Measurements from ENCODE around the gene CDH15. TPM values are rescaled to one million over a fixed set of nuclear protein-coding genes. Genes with fewer than 3 reads are reported as not detected.

The CDH15 gene
- total and polyA plus RNA-seq, 2 experiments from 2014 or later, result 0.06 TPM; not detected in 1

GRCh38 chr16:89172528-89173173 is 1.1 kb downstream of the CDH15 start:
- in situ Hi-C loops (cut with MboI), result no loop called here
- Histone ChIP-seq H2AFZ (no peak overlapping the region), H3K9me3 (ENCODE audit: low read depth) (no peaks in the 10 kb centered on the region), H3K9ac (no peak overlapping the region), H3K4me2 (ENCODE audit: unreplicated experiment) (no peak overlapping the region), H3F3A (ENCODE audit: insufficient read depth) (no peaks in the 10 kb centered on the region), H3K79me2 (ENCODE audit: insufficient read depth) (no peaks in the 10 kb centered on the region), H3K27me3 (replicated peaks; ENCODE audit: insufficient read depth) (no peaks in the 10 kb centered on the region; the same call in 1 of the 2 replicates), H3K27ac (no peak overlapping the region), H3K4me1 (ENCODE audit: insufficient read depth) (no peaks in the 10 kb centered on the region), H3K36me3 (ENCODE audit: low read depth) (no peaks in the 10 kb centered on the region), H3K4me3 (no peak overlapping the region), H4K20me1 (ENCODE audit: insufficient read depth) (no peaks in the 10 kb centered on the region), H3K9me2 (ENCODE audit: insufficient read depth) (no peaks in the 10 kb centered on the region)
- 41 to 42% methylated on average over 13 of the region's 13 CpGs for WGBS, 2 experiments (ENCODE audit: low coverage in 1 of 2, low lambda C conversion rate in 2 of 2, missing lambda C conversion rate in 2 of 2)
- TF ChIP-seq EZH2 (IDR thresholded peaks at IDR 0.05; ENCODE audit: insufficient read depth, poor library complexity, severe bottlenecking), result no peak
- TF ChIP-seq EZH2phosphoT487 (IDR thresholded peaks at IDR 0.05; ENCODE audit: insufficient read depth, low read depth), result no peak
- no peak for DNase-seq

- no peaks in the 10 kb centered on the region; the same call in 1 of the 2 replicates for H3K27me3 ChIP-seq (replicated peaks; ENCODE audit: insufficient read depth)
- H3K4me3 ChIP-seq, result no peak overlapping the region
- no peak for TF ChIP-seq EZH2 (IDR thresholded peaks at IDR 0.05; ENCODE audit: insufficient read depth, poor library complexity, severe bottlenecking)
- TF ChIP-seq EZH2phosphoT487 (IDR thresholded peaks at IDR 0.05; ENCODE audit: insufficient read depth, low read depth), result no peak
- no peaks in the 10 kb centered on the region for H3F3A ChIP-seq (ENCODE audit: insufficient read depth)
- H3K27ac ChIP-seq, result no peak overlapping the region
- no peak overlapping the region for H3K4me2 ChIP-seq (ENCODE audit: unreplicated experiment)
- WGBS, 2 experiments (ENCODE audit: low coverage in 1 of 2, low lambda C conversion rate in 2 of 2, missing lambda C conversion rate in 2 of 2), result 51 to 60% methylated on average over 11 of the region's 11 CpGs
- H3K4me1 ChIP-seq (ENCODE audit: insufficient read depth), result no peaks in the 10 kb centered on the region
- no peak for DNase-seq
- no peaks in the 10 kb centered on the region for H3K9me2 ChIP-seq (ENCODE audit: insufficient read depth)
- H3K9ac ChIP-seq, result no peak overlapping the region
- H3K36me3 ChIP-seq (ENCODE audit: low read depth), result no peaks in the 10 kb centered on the region
- no peaks in the 10 kb centered on the region for H3K79me2 ChIP-seq (ENCODE audit: insufficient read depth)
- no peaks in the 10 kb centered on the region for H4K20me1 ChIP-seq (ENCODE audit: insufficient read depth)
- in situ Hi-C loops (cut with MboI), result no loop called here
- H2AFZ ChIP-seq, result no peak overlapping the region
- no peaks in the 10 kb centered on the region for H3K9me3 ChIP-seq (ENCODE audit: low read depth)
These were observed 1.8 kb downstream of the CDH15 start for GRCh38 chr16:89173174-89173921.

- Histone ChIP-seq H3K27me3 (replicated peaks; ENCODE audit: insufficient read depth) (no peaks in the 10 kb centered on the region; the same call in 1 of the 2 replicates), H3K9ac (no peak overlapping the region)
- no peak for DNase-seq
These were observed 2.7 kb downstream of the CDH15 start for GRCh38 chr16:89174055-89174827.

GRCh38 chr16:89174877-89175276 is 3.3 kb downstream of the CDH15 start:
- no peak for DNase-seq
- TF ChIP-seq EZH2phosphoT487 (IDR thresholded peaks at IDR 0.05; ENCODE audit: insufficient read depth, low read depth) (no peak), EZH2 (IDR thresholded peaks at IDR 0.05; ENCODE audit: insufficient read depth, poor library complexity, severe bottlenecking) (no peak)
- no peak overlapping the region for H3K9ac ChIP-seq
- H3K36me3 ChIP-seq (ENCODE audit: low read depth), result no peaks in the 10 kb centered on the region
- no peak overlapping the region for H3K27ac ChIP-seq
- H4K20me1 ChIP-seq (ENCODE audit: insufficient read depth), result no peaks in the 10 kb centered on the region
- 67 to 68% methylated on average over 10 to 14 of the region's 14 CpGs for WGBS, 2 experiments (ENCODE audit: low coverage in 1 of 2, low lambda C conversion rate in 2 of 2, missing lambda C conversion rate in 2 of 2)
- H3K4me3 ChIP-seq, result no peak overlapping the region
- no peaks in the 10 kb centered on the region for H3K9me2 ChIP-seq (ENCODE audit: insufficient read depth)
- no peaks in the 10 kb centered on the region for H3F3A ChIP-seq (ENCODE audit: insufficient read depth)
- no peaks in the 10 kb centered on the region; the same call in 1 of the 2 replicates for H3K27me3 ChIP-seq (replicated peaks; ENCODE audit: insufficient read depth)
- no peaks in the 10 kb centered on the region for H3K9me3 ChIP-seq (ENCODE audit: low read depth)
- no peaks in the 10 kb centered on the region for H3K4me1 ChIP-seq (ENCODE audit: insufficient read depth)
- H3K79me2 ChIP-seq (ENCODE audit: insufficient read depth), result no peaks in the 10 kb centered on the region
- in situ Hi-C loops (cut with MboI), result no loop called here
- no peak overlapping the region for H2AFZ ChIP-seq
- no peak overlapping the region for H3K4me2 ChIP-seq (ENCODE audit: unreplicated experiment)

More at GRCh38 chr16:89174055-89174827, 2.7 kb downstream of the CDH15 start:
- Histone ChIP-seq H3K9me2 (ENCODE audit: insufficient read depth) (no peaks in the 10 kb centered on the region), H4K20me1 (ENCODE audit: insufficient read depth) (no peaks in the 10 kb centered on the region), H3K36me3 (ENCODE audit: low read depth) (no peaks in the 10 kb centered on the region), H3F3A (ENCODE audit: insufficient read depth) (no peaks in the 10 kb centered on the region), H3K79me2 (ENCODE audit: insufficient read depth) (no peaks in the 10 kb centered on the region), H3K9me3 (ENCODE audit: low read depth) (no peaks in the 10 kb centered on the region), H2AFZ (no peak overlapping the region), H3K4me1 (ENCODE audit: insufficient read depth) (no peaks in the 10 kb centered on the region), H3K4me2 (ENCODE audit: unreplicated experiment) (no peak overlapping the region), H3K4me3 (no peak overlapping the region), H3K27ac (no peak overlapping the region)
- 63% methylated on average over 23 of the region's 23 CpGs for WGBS, 2 experiments (ENCODE audit: low coverage in 1 of 2, low lambda C conversion rate in 2 of 2, missing lambda C conversion rate in 2 of 2)
- TF ChIP-seq EZH2 (IDR thresholded peaks at IDR 0.05; ENCODE audit: insufficient read depth, poor library complexity, severe bottlenecking) (no peak), EZH2phosphoT487 (IDR thresholded peaks at IDR 0.05; ENCODE audit: insufficient read depth, low read depth) (no peak)
- in situ Hi-C loops (cut with MboI), result no loop called here
